HepG2 (cell line): Measurements from ENCODE around the gene KCTD14. TPM values are rescaled to one million over a fixed set of nuclear protein-coding genes. Genes with fewer than 3 reads are reported as not detected.

Experiments used
- CHCHD3 ChIP-seq: sonication (generic); formaldehyde crosslinking; IDR thresholded peaks from 2 replicates; pipeline ENCODE4 v1.8.0; 2022; ENCODE audit warnings: mild to moderate bottlenecking, missing genetic modification reagents, moderate library complexity
- CHD4 ChIP-seq: fragments of 200-600 bp; sonication (generic); IDR thresholded peaks from 2 replicates; pipeline ENCODE4 v1.7.0; 2017; ENCODE audit warnings: mild to moderate bottlenecking, low read length, borderline replicate concordance
- KDM5A ChIP-seq: fragments of 200-600 bp; sonication (generic); IDR thresholded peaks from 2 replicates; pipeline ENCODE4 v1.7.0; 2018; ENCODE audit warnings: antibody characterized with exemption, mild to moderate bottlenecking, low read length, borderline replicate concordance
- KDM5B ChIP-seq: sonication (generic); formaldehyde crosslinking; IDR thresholded peaks from 2 replicates; pipeline ENCODE4 v1.4.0; 2020; ENCODE audit warnings: missing genetic modification reagents, mild to moderate bottlenecking, borderline replicate concordance
- MIER3 ChIP-seq: IDR thresholded peaks from 2 replicates; pipeline ENCODE4 v1.6.1; 2016; ENCODE audit warnings: missing compliant biosample characterization, borderline replicate concordance
- NFATC3 ChIP-seq: sonication (generic); formaldehyde crosslinking; IDR thresholded peaks from 2 replicates; pipeline ENCODE4 v1.5.1; 2020; ENCODE audit warnings: mild to moderate bottlenecking, missing genetic modification reagents
- NR2C2 ChIP-seq: sonication (generic); formaldehyde crosslinking; IDR thresholded peaks from 2 replicates; pipeline ENCODE4 v1.4.0; 2020; ENCODE audit warnings: missing genetic modification reagents, mild to moderate bottlenecking, moderate library complexity, borderline replicate concordance
- PCBP2 ChIP-seq: fragments of 200-400 bp; formaldehyde crosslinking; optimal IDR thresholded peaks from 2 replicates; pipeline ENCODE3; 2018; ENCODE audit warnings: low read length, low read depth; ENCODE audit not compliant: poor library complexity, severe bottlenecking
- SATB2 ChIP-seq: sonication (generic); formaldehyde crosslinking; IDR thresholded peaks from 2 replicates; pipeline ENCODE4 v1.5.0; 2020; ENCODE audit warnings: missing genetic modification reagents
- TRAFD1 ChIP-seq: sonication (generic); formaldehyde crosslinking; IDR thresholded peaks from 2 replicates; pipeline ENCODE4 v1.5.1; 2020; ENCODE audit warnings: missing genetic modification reagents, mild to moderate bottlenecking, borderline replicate concordance
- ZBTB43 ChIP-seq: sonication (generic); formaldehyde crosslinking; conservative IDR thresholded peaks from 2 replicates; pipeline ENCODE4 v1.4.0; 2020; ENCODE audit warnings: missing genetic modification reagents
- ZBTB49 ChIP-seq: sonication (generic); formaldehyde crosslinking; IDR thresholded peaks from 2 replicates; pipeline ENCODE4 v1.4.0; 2020; ENCODE audit warnings: missing genetic modification reagents, borderline replicate concordance
- ZMAT3 ChIP-seq: sonication (generic); formaldehyde crosslinking; conservative IDR thresholded peaks from 2 replicates; pipeline ENCODE4 v1.7.0; 2021; ENCODE audit warnings: missing genetic modification reagents
- ZMYM3 ChIP-seq: sonication (generic); formaldehyde crosslinking; IDR thresholded peaks from 2 replicates; pipeline ENCODE4 v1.5.1; 2020; ENCODE audit warnings: mild to moderate bottlenecking, missing genetic modification reagents
- ZNF432 ChIP-seq: sonication (generic); formaldehyde crosslinking; IDR thresholded peaks from 2 replicates; pipeline ENCODE4 v1.5.0; 2020; ENCODE audit warnings: missing genetic modification reagents, mild to moderate bottlenecking, borderline replicate concordance
- ZNF496 ChIP-seq: sonication (generic); formaldehyde crosslinking; IDR thresholded peaks from 2 replicates; pipeline ENCODE4 v1.8.1; 2023; ENCODE audit warnings: mild to moderate bottlenecking, moderate library complexity, missing genetic modification reagents; ENCODE audit not compliant: insufficient replicate concordance
- ZNF543 ChIP-seq: sonication (generic); formaldehyde crosslinking; IDR thresholded peaks from 2 replicates; pipeline ENCODE4 v1.4.0; 2020; ENCODE audit warnings: mild to moderate bottlenecking, missing genetic modification reagents
- ZNF556 ChIP-seq: sonication (generic); formaldehyde crosslinking; IDR thresholded peaks from 2 replicates; pipeline ENCODE4 v1.4.0; 2020; ENCODE audit warnings: mild to moderate bottlenecking, missing genetic modification reagents, borderline replicate concordance
- ZNF589 ChIP-seq: sonication (generic); formaldehyde crosslinking; conservative IDR thresholded peaks from 2 replicates; pipeline ENCODE4 v1.8.0; 2022; ENCODE audit warnings: mild to moderate bottlenecking, moderate library complexity, missing genetic modification reagents
- ZNF615 ChIP-seq: sonication (generic); formaldehyde crosslinking; IDR thresholded peaks from 2 replicates; pipeline ENCODE4 v1.5.0; 2020; ENCODE audit warnings: mild to moderate bottlenecking, missing genetic modification reagents, borderline replicate concordance
- ZNF710 ChIP-seq: sonication (generic); formaldehyde crosslinking; IDR thresholded peaks from 2 replicates; pipeline ENCODE4 v1.5.0; 2020; ENCODE audit warnings: mild to moderate bottlenecking, missing genetic modification reagents, borderline replicate concordance
- polyA plus RNA-seq, 8 experiments: library from polyadenylated mRNA; depleted of rRNA in 3 of 8; stranded (reverse) in 7 of 8; unstranded in 1 of 8; fragments of >200 nt; fragmentation: Illumina TruSeq in 4 of 8; extraction: Trizol in 4 of 8; gene quantifications; 2 replicates each; pipeline versions ENCODE4 v1.2.1 to v1.2.3, GENCODE V29; 2011 to 2016; ENCODE audit warnings: low read depth in 4 of 8, missing spikeins in 1 of 8, mixed read lengths in 1 of 8; ENCODE audit not compliant: insufficient read depth in 1 of 8
- total RNA-seq, 5 experiments: library from RNA; depleted of rRNA; stranded (reverse); fragments of >200 nt; fragmentation: Illumina TruSeq; extraction: Trizol; gene quantifications; 2 replicates each; pipeline ENCODE4 v1.2.3, GENCODE V29; 2016; ENCODE audit warnings: low read depth in 1 of 5

KCTD14 gene
- total and polyA plus RNA-seq, 2 of the 13 experiments (the other 11 are each of a cell fraction or from before 2014, with no cell fraction given): 10.3 to 15.6 TPM

- TF ChIP-seq KDM5B (CRISPR knock-in tag): no peak
- no peak for TF ChIP-seq NFATC3
- no peak for TF ChIP-seq ZNF615 (CRISPR knock-in tag)
- TF ChIP-seq ZNF556 (CRISPR knock-in tag): no peak
- peak; percentile 73 for TF ChIP-seq ZMYM3 (CRISPR knock-in tag)
- no peak for TF ChIP-seq ZNF589 (CRISPR knock-in tag)
- TF ChIP-seq CHCHD3 (CRISPR knock-in tag): no peak
- no peak for TF ChIP-seq NR2C2
- no peak for TF ChIP-seq CHD4
- TF ChIP-seq MIER3 (CRISPR knock-in tag): no peak
- TF ChIP-seq KDM5A: no peak
- no peak for TF ChIP-seq ZNF432 (CRISPR knock-in tag)
- TF ChIP-seq ZBTB49 (CRISPR knock-in tag): no peak
- no peak for TF ChIP-seq ZNF710
- no peak for TF ChIP-seq ZBTB43
- TF ChIP-seq SATB2 (CRISPR knock-in tag): no peak
- TF ChIP-seq ZNF543: no peak
- TF ChIP-seq PCBP2: no peak
- TF ChIP-seq ZNF496 (CRISPR knock-in tag): no peak
- no peak for TF ChIP-seq TRAFD1 (CRISPR knock-in tag)
- no peak for TF ChIP-seq ZMAT3 (CRISPR knock-in tag)
Measured at GRCh38 chr11:78061088-78061920, 38.2 kb upstream of the KCTD14 start (continued).
